HG03439 (cell line): ENCODE measurements around the gene TTC39A.

ENCODE experiments used
- ATAC-seq: cut with Tn5 transposase; IDR thresholded peaks from one replicate; pipeline ENCODE4 v1.9.1; 2021; ENCODE audit warnings: mild to moderate bottlenecking, moderate library complexity; ENCODE audit not compliant: unreplicated experiment

TTC39A gene

GRCh38 chr1:51330331-51331201 lies at the start of gene TTC39A:
TSS of gene TTC39A (minus strand) at chr1:51330562. CDS start at chr1:51330477, 85 bp downstream.
- no peak for ATAC-seq

GRCh38 chr1:51378871-51379270 lies 48.5 kb upstream of the TTC39A start:
- no peak for ATAC-seq

- ATAC-seq = no peak
Measured at GRCh38 chr1:51373898-51374297, 43.5 kb upstream of the TTC39A start.

GRCh38 chr1:51372561-51372960 lies 42.2 kb upstream of the TTC39A start:
- no peak for ATAC-seq

GRCh38 chr1:51369171-51369570 lies 38.8 kb upstream of the TTC39A start:
- no peak for ATAC-seq

GRCh38 chr1:51365774-51366173 lies 35.4 kb upstream of the TTC39A start:
- ATAC-seq = no peak

- ATAC-seq = no peak
Measured at GRCh38 chr1:51359879-51360278, 29.5 kb upstream of the TTC39A start.

- ATAC-seq = no peak
Measured at GRCh38 chr1:51355382-51355781, 25.0 kb upstream of the TTC39A start.

GRCh38 chr1:51354416-51354815 lies 24.1 kb upstream of the TTC39A start:
- no peak for ATAC-seq

- ATAC-seq = no peak
Measured at GRCh38 chr1:51351907-51352306, 21.5 kb upstream of the TTC39A start.

GRCh38 chr1:51349862-51350261 lies 19.5 kb upstream of the TTC39A start:
- ATAC-seq = no peak

GRCh38 chr1:51348147-51348527 lies 17.8 kb upstream of the TTC39A start:
- ATAC-seq = no peak

- ATAC-seq = no peak
Measured at GRCh38 chr1:51347398-51348146, 17.2 kb upstream of the TTC39A start.

- ATAC-seq = no peak
Measured at GRCh38 chr1:51346086-51346942, 16.0 kb upstream of the TTC39A start.

- ATAC-seq = no peak
Measured at GRCh38 chr1:51345300-51345687, 14.9 kb upstream of the TTC39A start.

- no peak for ATAC-seq
Measured at GRCh38 chr1:51344602-51345299, 14.4 kb upstream of the TTC39A start.

- ATAC-seq = no peak
Measured at GRCh38 chr1:51344276-51344601, 13.9 kb upstream of the TTC39A start.

- ATAC-seq = no peak
Measured at GRCh38 chr1:51343624-51344023, 13.3 kb upstream of the TTC39A start.

- no peak for ATAC-seq
Measured at GRCh38 chr1:51342591-51343206, 12.3 kb upstream of the TTC39A start.

- ATAC-seq = peak; percentile 46
Measured at GRCh38 chr1:51341876-51342496, 11.6 kb upstream of the TTC39A start.
